Neural progenitor cell (in vitro differentiated cells): ENCODE results near the gene FANCM.

Experiments
- EZH2phosphoT487 ChIP-seq: fragments of 200-600 bp; sonication (generic); IDR thresholded peaks from 2 replicates; pipeline ENCODE4 v1.6.1; 2017; ENCODE audit warnings: antibody characterized with exemption
- TF ChIP-seq, protein P1 (sequence below): fragments of 200-600 bp; sonication (generic); IDR thresholded peaks from 2 replicates; pipeline ENCODE4 v1.5.1; 2017; ENCODE audit warnings: antibody characterized with exemption, mild to moderate bottlenecking

DNA sequence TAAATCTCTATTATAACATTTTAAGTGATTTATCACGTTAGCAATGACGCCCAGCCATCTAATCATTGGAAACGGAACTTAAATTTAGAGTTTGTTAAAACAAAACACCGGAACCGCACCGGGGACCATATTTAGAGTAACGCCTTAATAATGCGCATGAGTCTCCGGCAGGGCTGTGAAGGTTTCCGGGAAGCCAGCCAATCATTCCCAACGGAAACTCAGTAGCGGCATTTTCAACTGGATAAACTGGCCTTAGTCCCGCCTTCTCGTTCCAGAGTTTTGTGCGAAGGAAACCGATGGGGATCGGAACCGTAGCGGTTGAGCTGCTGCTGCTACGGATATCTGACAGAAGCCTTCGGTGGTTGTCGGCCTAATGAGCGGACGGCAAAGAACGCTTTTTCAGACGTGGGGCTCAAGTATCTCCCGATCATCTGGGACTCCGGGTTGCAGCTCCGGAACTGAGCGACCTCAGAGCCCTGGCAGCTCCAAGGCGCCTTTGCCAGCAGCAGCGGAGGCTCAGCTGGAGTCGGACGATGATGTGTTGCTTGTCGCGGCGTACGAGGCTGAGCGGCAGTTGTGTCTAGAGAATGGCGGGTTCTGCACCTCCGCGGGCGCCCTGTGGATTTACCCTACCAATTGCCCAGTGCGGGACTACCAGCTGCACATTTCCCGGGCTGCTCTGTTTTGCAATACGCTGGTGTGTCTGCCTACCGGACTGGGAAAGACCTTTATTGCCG, at the start of gene FANCM:
- TF ChIP-seq, protein P1, sequence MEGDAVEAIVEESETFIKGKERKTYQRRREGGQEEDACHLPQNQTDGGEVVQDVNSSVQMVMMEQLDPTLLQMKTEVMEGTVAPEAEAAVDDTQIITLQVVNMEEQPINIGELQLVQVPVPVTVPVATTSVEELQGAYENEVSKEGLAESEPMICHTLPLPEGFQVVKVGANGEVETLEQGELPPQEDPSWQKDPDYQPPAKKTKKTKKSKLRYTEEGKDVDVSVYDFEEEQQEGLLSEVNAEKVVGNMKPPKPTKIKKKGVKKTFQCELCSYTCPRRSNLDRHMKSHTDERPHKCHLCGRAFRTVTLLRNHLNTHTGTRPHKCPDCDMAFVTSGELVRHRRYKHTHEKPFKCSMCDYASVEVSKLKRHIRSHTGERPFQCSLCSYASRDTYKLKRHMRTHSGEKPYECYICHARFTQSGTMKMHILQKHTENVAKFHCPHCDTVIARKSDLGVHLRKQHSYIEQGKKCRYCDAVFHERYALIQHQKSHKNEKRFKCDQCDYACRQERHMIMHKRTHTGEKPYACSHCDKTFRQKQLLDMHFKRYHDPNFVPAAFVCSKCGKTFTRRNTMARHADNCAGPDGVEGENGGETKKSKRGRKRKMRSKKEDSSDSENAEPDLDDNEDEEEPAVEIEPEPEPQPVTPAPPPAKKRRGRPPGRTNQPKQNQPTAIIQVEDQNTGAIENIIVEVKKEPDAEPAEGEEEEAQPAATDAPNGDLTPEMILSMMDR: no peak
- no peak for TF ChIP-seq EZH2phosphoT487
